HepG2 (cell line): Measurements from ENCODE around the gene NPC1.

Source experiments
- ARID5B ChIP-seq: IDR thresholded peaks from 2 replicates; pipeline ENCODE4 v1.4.0; 2020; ENCODE audit warnings: mild to moderate bottlenecking, missing genetic modification reagents
- CHD2 ChIP-seq: IDR thresholded peaks from 2 replicates; pipeline ENCODE4 v1.6.1; 2011; ENCODE audit warnings: low read depth, low read length, improper control_type of control experiment
- FOXP4 ChIP-seq: sonication (generic); formaldehyde crosslinking; IDR thresholded peaks from 2 replicates; pipeline ENCODE4 v1.4.0; 2020; ENCODE audit warnings: missing genetic modification reagents
- MYNN ChIP-seq: sonication (generic); formaldehyde crosslinking; IDR thresholded peaks from 2 replicates; pipeline ENCODE4 v1.4.0; 2020; ENCODE audit warnings: mild to moderate bottlenecking, low read depth, missing genetic modification reagents
- RBM22 ChIP-seq: fragments of 200-400 bp; formaldehyde crosslinking; optimal IDR thresholded peaks from 2 replicates; pipeline ENCODE3; 2017; ENCODE audit warnings: mild to moderate bottlenecking, low read length, moderate library complexity
- ZBTB4 ChIP-seq: sonication (generic); formaldehyde crosslinking; IDR thresholded peaks from 2 replicates; pipeline ENCODE4 v1.4.0; 2020; ENCODE audit warnings: missing genetic modification reagents, mild to moderate bottlenecking, borderline replicate concordance
- ZNF121 ChIP-seq: sonication (generic); formaldehyde crosslinking; IDR thresholded peaks from 2 replicates; pipeline ENCODE4 v1.5.0; 2020; ENCODE audit warnings: mild to moderate bottlenecking, missing genetic modification reagents
- ZNF263 ChIP-seq: sonication (generic); formaldehyde crosslinking; IDR thresholded peaks from 2 replicates; pipeline ENCODE4 v1.4.0; 2020; ENCODE audit warnings: missing genetic modification reagents
- ZNF292 ChIP-seq: sonication (generic); formaldehyde crosslinking; IDR thresholded peaks from 2 replicates; pipeline ENCODE4 v1.8.1; 2022; ENCODE audit warnings: mild to moderate bottlenecking, low read depth, missing genetic modification reagents, borderline replicate concordance
- ZZZ3 ChIP-seq: sonication (generic); formaldehyde crosslinking; IDR thresholded peaks from 2 replicates; pipeline ENCODE4 v1.4.0; 2020; ENCODE audit warnings: missing genetic modification reagents, mild to moderate bottlenecking, borderline replicate concordance

- TF ChIP-seq ZNF263 (CRISPR knock-in tag) = no peak
- TF ChIP-seq ZNF292 (CRISPR knock-in tag) = no peak
- TF ChIP-seq ZNF121 (CRISPR knock-in tag) = no peak
- TF ChIP-seq RBM22 = no peak
- TF ChIP-seq ARID5B = no peak
- no peak for TF ChIP-seq MYNN
- no peak for TF ChIP-seq CHD2
- TF ChIP-seq ZBTB4 (CRISPR knock-in tag) = no peak
- no peak for TF ChIP-seq ZZZ3 (CRISPR knock-in tag)
- TF ChIP-seq FOXP4 = no peak
Measured at GRCh38 chr18:23587220-23587642, 925 bp upstream of the NPC1 start.
